Measurements from ENCODE around the gene HNRNPL. TPM values are rescaled to one million over a fixed set of nuclear protein-coding genes. Genes with fewer than 3 reads are reported as not detected.
A peak's percentile ranks its signal among the peaks of the same experiment; 100 is the strongest.
"Not testable (repeated sequence)": the region's sequence is repeated elsewhere in the genome, so short reads cannot be mapped to it uniquely, and the experiment has no call there.

Gene HNRNPL
- total and polyA plus RNA-seq, 8 donors: 111 to 242 (median 153) TPM

GRCh38 chr19:38801359-38802095 lies 48.3 kb downstream of the HNRNPL start:
- Histone ChIP-seq H3K4me1 (peaks cover 0 to 9% (median 0%) of the 10 kb centered on the region in 4 donors), H3K27me3 (no peaks in the 10 kb centered on the region), H3K27ac (no peak overlapping the region), H3K4me3 (no peak overlapping the region), H3K9me3 (no peaks in the 10 kb centered on the region), H3K36me3 (peaks cover 0 to 44% (median 32%) of the 10 kb centered on the region in 4 donors)
- TF ChIP-seq CTCF (IDR thresholded peaks at IDR 0.05): no peak
- no peak for TF ChIP-seq POLR2AphosphoS5 (IDR thresholded peaks at IDR 0.05)
- no peak for TF ChIP-seq EP300 (IDR thresholded peaks at IDR 0.05)
- TF ChIP-seq POLR2A (IDR thresholded peaks at IDR 0.05): no peak
- no peak for DNase-seq
- WGBS, 5 donors: 87 to 94% (median 91%) methylated on average over 12 of the region's 12 CpGs
- intact Hi-C loops (cut with DNase I; ENCODE audit: low total_unique reads): no loop called here

- no peak for TF ChIP-seq EP300 (IDR thresholded peaks at IDR 0.05)
- no peak for TF ChIP-seq CTCF (IDR thresholded peaks at IDR 0.05)
- no peak for TF ChIP-seq POLR2A (IDR thresholded peaks at IDR 0.05)
- no peak for TF ChIP-seq POLR2AphosphoS5 (IDR thresholded peaks at IDR 0.05)
- H3K4me3 ChIP-seq: no peak overlapping the region
- H3K9me3 ChIP-seq: no peaks in the 10 kb centered on the region
- H3K27ac ChIP-seq: no peak overlapping the region
- 86 to 95% (median 94%) methylated on average over 5 of the region's 5 CpGs for WGBS, 5 donors
- intact Hi-C loops (cut with DNase I; ENCODE audit: low total_unique reads): no loop called here
- H3K27me3 ChIP-seq: no peaks in the 10 kb centered on the region
- no peak for DNase-seq
- peaks cover 0 to 9% (median 0%) of the 10 kb centered on the region in 4 donors for H3K4me1 ChIP-seq
- peaks cover 0 to 37% (median 31%) of the 10 kb centered on the region in 4 donors for H3K36me3 ChIP-seq
These were observed 49.0 kb downstream of the HNRNPL start for GRCh38 chr19:38800577-38801347.

GRCh38 chr19:38799104-38799503 lies 50.7 kb downstream of the HNRNPL start:
- H3K27me3 ChIP-seq: no peaks in the 10 kb centered on the region
- H3K27ac ChIP-seq: peak overlapping the region in 1 of 5 donors; percentile 50
- TF ChIP-seq EP300 (IDR thresholded peaks at IDR 0.05) (no peak), CTCF (IDR thresholded peaks at IDR 0.05) (no peak), POLR2AphosphoS5 (IDR thresholded peaks at IDR 0.05) (no peak), POLR2A (IDR thresholded peaks at IDR 0.05) (no peak)
- intact Hi-C loops (cut with DNase I; ENCODE audit: low total_unique reads): no loop called here
- H3K9me3 ChIP-seq: no peaks in the 10 kb centered on the region
- WGBS, 5 donors: 69 to 83% (median 78%) methylated on average over 10 of the region's 10 CpGs
- peaks cover 0 to 30% (median 28%) of the 10 kb centered on the region in 4 donors for H3K36me3 ChIP-seq
- H3K4me3 ChIP-seq: no peak overlapping the region
- no peak for DNase-seq
- peaks cover 0 to 6% (median 0%) of the 10 kb centered on the region in 4 donors for H3K4me1 ChIP-seq

- H3K9me3 ChIP-seq; H3K4me1 ChIP-seq; DNase-seq; H3K27ac ChIP-seq; H3K4me3 ChIP-seq; intact Hi-C loops (cut with DNase I; ENCODE audit: low total_unique reads); H3K27me3 ChIP-seq: not testable (repeated sequence)
- peaks cover 0 to 19% (median 19%) of the 10 kb centered on the region in 4 donors for H3K36me3 ChIP-seq
- WGBS, 5 donors: 89 to 96% (median 91%) methylated on average over 13 to 27 of the region's 33 CpGs; no CpG with 5 or more reads in 2 of the 5 donors
These were observed 52.0 kb downstream of the HNRNPL start for GRCh38 chr19:38797781-38798180.
